HEK293 (cell line): Measurements from ENCODE around the gene POLDIP2.
A peak's percentile ranks its signal among the peaks of the same experiment; 100 is the strongest.

Experiments
- CTCF ChIA-PET: fragments of 350-600 bp; formaldehyde crosslinking; extraction: SDS; loops from one replicate; lab custom pipeline; 2021; ENCODE audit warnings: antibody characterized with exemption; lab: Yijun Ruan, JAX
- POLR2A ChIA-PET: fragments of 300-600 bp; formaldehyde crosslinking; extraction: SDS; loops from one replicate; lab custom pipeline; 2020; ENCODE audit warnings: antibody characterized with exemption, inconsistent platforms; lab: Yijun Ruan, JAX
- H3K27ac ChIP-seq: fragments of 200-500 bp; sonication (Bioruptor generic); 2 replicates; pipeline ENCODE4 v1.5.1; 2014; ENCODE audit warnings: low read depth, low read length, control low read depth, inconsistent platforms; ENCODE audit errors: extremely low read depth
- H3K36me3 ChIP-seq, 2 experiments: fragments of 200-500 bp in 1 of 2; sonication (Bioruptor generic) in 1 of 2; 1 replicate in 1 of 2; 2 replicates in 1 of 2; pipeline ENCODE4 v1.5.1; 2014 to 2017; ENCODE audit warnings: inconsistent platforms in 2 of 2, low read length in 2 of 2; ENCODE audit not compliant: control insufficient read depth in 2 of 2, insufficient read depth in 1 of 2
- H3K4me1 ChIP-seq: fragments of 200-500 bp; sonication (Bioruptor generic); 2 replicates; pipeline ENCODE4 v1.5.1; 2014; ENCODE audit warnings: mild to moderate bottlenecking, low read length, inconsistent platforms; ENCODE audit not compliant: control insufficient read depth, insufficient read depth
- H3K4me3 ChIP-seq: 2 replicates; pipeline ENCODE4 v1.5.1; 2011; ENCODE audit warnings: low read depth, mild to moderate bottlenecking, control low read depth, low read length, moderate library complexity
- H3K9me3 ChIP-seq: fragments of 200-500 bp; sonication (Bioruptor generic); 2 replicates; pipeline ENCODE4 v1.5.1; 2014; ENCODE audit warnings: low read depth, low read length, inconsistent platforms; ENCODE audit not compliant: control insufficient read depth, insufficient read depth
- EGR2 ChIP-seq: fragments of 450-650 bp; formaldehyde crosslinking; IDR thresholded peaks from 2 replicates; pipeline ENCODE4 v1.5.1; 2016; ENCODE audit warnings: low read depth, missing biosample characterization, missing genetic modification characterization
- ZBTB11 ChIP-seq: fragments of 450-650 bp; formaldehyde crosslinking; conservative IDR thresholded peaks from 2 replicates; pipeline ENCODE4 v1.5.1; 2016; ENCODE audit warnings: low read depth, missing biosample characterization, missing genetic modification characterization
- ZBTB17 ChIP-seq: fragments of 450-650 bp; formaldehyde crosslinking; IDR thresholded peaks from 2 replicates; pipeline ENCODE4 v1.5.1; 2016; ENCODE audit warnings: missing biosample characterization, missing genetic modification characterization
- ZFP37 ChIP-seq: fragments of 450-650 bp; formaldehyde crosslinking; IDR thresholded peaks from 2 replicates; pipeline ENCODE4 v1.5.1; 2016; ENCODE audit warnings: missing biosample characterization, missing genetic modification characterization
- ZNF239 ChIP-seq: fragments of 450-650 bp; formaldehyde crosslinking; IDR thresholded peaks from 2 replicates; pipeline ENCODE4 v1.5.1; 2016; ENCODE audit warnings: missing biosample characterization, missing genetic modification characterization
- ZNF341 ChIP-seq: fragments of 450-650 bp; formaldehyde crosslinking; IDR thresholded peaks from 2 replicates; pipeline ENCODE4; 2016; ENCODE audit warnings: low read depth, missing biosample characterization, missing genetic modification characterization
- ZNF362 ChIP-seq: fragments of 450-650 bp; formaldehyde crosslinking; IDR thresholded peaks from 2 replicates; pipeline ENCODE4 v1.5.1; 2016; ENCODE audit warnings: missing biosample characterization, missing genetic modification characterization
- ZNF48 ChIP-seq: fragments of 450-650 bp; formaldehyde crosslinking; IDR thresholded peaks from 2 replicates; pipeline ENCODE4 v1.5.1; 2016; ENCODE audit warnings: missing biosample characterization, missing genetic modification characterization
- ZNF529 ChIP-seq: fragments of 450-650 bp; formaldehyde crosslinking; IDR thresholded peaks from 2 replicates; pipeline ENCODE4 v1.5.1; 2017; ENCODE audit warnings: missing genetic modification characterization, missing biosample characterization; ENCODE audit not compliant: insufficient replicate concordance
- ZNF610 ChIP-seq: fragments of 450-650 bp; formaldehyde crosslinking; IDR thresholded peaks from 2 replicates; pipeline ENCODE4 v1.5.1; 2016; ENCODE audit warnings: missing biosample characterization, missing genetic modification characterization, borderline replicate concordance
- ZNF626 ChIP-seq: fragments of 450-650 bp; sonication (Bioruptor Pico); formaldehyde crosslinking; IDR thresholded peaks from 2 replicates; pipeline ENCODE4 v1.5.1; 2018; ENCODE audit warnings: missing biosample characterization, missing genetic modification characterization, inconsistent platforms
- ZSCAN4 ChIP-seq: fragments of 450-650 bp; formaldehyde crosslinking; IDR thresholded peaks from 2 replicates; pipeline ENCODE4 v1.5.1; 2017; ENCODE audit warnings: missing biosample characterization, missing genetic modification characterization
- ZXDB ChIP-seq: fragments of 450-650 bp; formaldehyde crosslinking; IDR thresholded peaks from 2 replicates; pipeline ENCODE4 v1.5.1; 2016; ENCODE audit warnings: missing biosample characterization, missing genetic modification characterization
- TF ChIP-seq, protein P1 (sequence below): fragments of 450-650 bp; formaldehyde crosslinking; IDR thresholded peaks from 2 replicates; pipeline ENCODE4 v1.5.1; 2017; ENCODE audit warnings: missing biosample characterization, missing genetic modification characterization
- TF ChIP-seq, protein P2 (sequence below): fragments of 450-650 bp; formaldehyde crosslinking; IDR thresholded peaks from 2 replicates; pipeline ENCODE4 v1.5.1; 2016; ENCODE audit warnings: missing biosample characterization, missing genetic modification characterization

Gene POLDIP2

DNA sequence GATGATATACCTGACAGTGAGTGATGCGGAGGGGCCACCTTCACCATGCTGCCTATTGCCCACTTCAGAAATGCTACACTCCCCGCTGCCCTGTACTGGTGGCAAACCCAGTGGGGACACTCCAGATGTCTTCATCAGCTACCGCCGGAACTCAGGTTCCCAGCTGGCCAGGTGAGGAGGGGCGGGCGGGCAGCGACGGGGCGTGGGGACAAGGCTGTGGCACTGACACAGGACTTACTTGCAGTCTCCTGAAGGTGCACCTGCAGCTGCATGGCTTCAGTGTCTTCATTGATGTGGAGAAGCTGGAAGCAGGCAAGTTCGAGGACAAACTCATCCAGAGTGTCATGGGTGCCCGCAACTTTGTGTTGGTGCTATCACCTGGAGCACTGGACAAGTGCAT lies 30.8 kb upstream of the POLDIP2 start:
- Histone ChIP-seq H3K9me3 (no peaks in the 10 kb centered on the region), H3K36me3 (peaks cover 55 to 68% of the 10 kb centered on the region in 2 experiments), H3K27ac (no peak overlapping the region), H3K4me3 (no peak overlapping the region), H3K4me1 (no peaks in the 10 kb centered on the region)
- CTCF ChIA-PET: interaction anchor here (0.7 kb wide), 1 partner anchor 736 kb away, joined by 3 read pairs; no protein-coding TSS in a partner anchor
- no peak for TF ChIP-seq ZNF626 (tag by site-specific recombination)
- no peak for TF ChIP-seq ZSCAN4
- no peak for TF ChIP-seq ZNF610
- TF ChIP-seq, protein P1, sequence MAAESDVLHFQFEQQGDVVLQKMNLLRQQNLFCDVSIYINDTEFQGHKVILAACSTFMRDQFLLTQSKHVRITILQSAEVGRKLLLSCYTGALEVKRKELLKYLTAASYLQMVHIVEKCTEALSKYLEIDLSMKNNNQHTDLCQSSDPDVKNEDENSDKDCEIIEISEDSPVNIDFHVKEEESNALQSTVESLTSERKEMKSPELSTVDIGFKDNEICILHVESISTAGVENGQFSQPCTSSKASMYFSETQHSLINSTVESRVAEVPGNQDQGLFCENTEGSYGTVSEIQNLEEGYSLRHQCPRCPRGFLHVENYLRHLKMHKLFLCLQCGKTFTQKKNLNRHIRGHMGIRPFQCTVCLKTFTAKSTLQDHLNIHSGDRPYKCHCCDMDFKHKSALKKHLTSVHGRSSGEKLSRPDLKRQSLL (tag by site-specific recombination): no peak
- TF ChIP-seq ZXDB: no peak
- POLR2A ChIA-PET: interaction anchor here (0.7 kb wide), 1 partner anchor 20 kb away, joined by 5 read pairs; no protein-coding TSS in a partner anchor

DNA sequence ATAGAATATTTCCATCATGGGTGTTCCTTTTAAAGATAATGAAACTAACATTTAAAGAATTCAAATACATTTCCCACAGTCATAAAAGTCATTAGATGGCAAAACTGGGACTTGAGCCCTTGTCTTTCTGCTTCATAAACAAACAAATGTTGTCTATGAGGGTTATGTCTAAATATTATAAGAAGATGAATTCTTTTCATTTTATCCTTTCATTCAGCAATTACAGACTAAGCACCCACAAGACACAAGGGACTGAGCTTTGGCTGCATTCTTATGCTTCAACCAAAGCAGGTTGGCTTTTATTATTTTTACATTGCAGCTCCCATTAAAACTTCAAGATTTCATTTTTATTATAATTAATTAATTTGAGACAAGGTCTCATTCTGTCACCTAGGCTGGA lies 29.1 kb upstream of the POLDIP2 start:
- TF ChIP-seq ZFP37 (tag by site-specific recombination) (no peak), ZNF48 (tag by site-specific recombination) (no peak), ZNF362 (tag by site-specific recombination) (no peak)
- H3K36me3 ChIP-seq: peaks cover 40 to 67% of the 10 kb centered on the region in 2 experiments
- ChIA-PET POLR2A (interaction anchor here (1.3 kb wide), 1 partner anchor 29 kb away, joined by 3 read pairs; the partner anchor contains the start of gene POLDIP2), CTCF (interaction anchor here (2.2 kb wide), 1 partner anchor 31 kb away, joined by 11 read pairs; no protein-coding TSS in a partner anchor)
- H3K4me3 ChIP-seq: no peak overlapping the region
- no peaks in the 10 kb centered on the region for H3K4me1 ChIP-seq
- H3K27ac ChIP-seq: no peak overlapping the region
- no peaks in the 10 kb centered on the region for H3K9me3 ChIP-seq

DNA sequence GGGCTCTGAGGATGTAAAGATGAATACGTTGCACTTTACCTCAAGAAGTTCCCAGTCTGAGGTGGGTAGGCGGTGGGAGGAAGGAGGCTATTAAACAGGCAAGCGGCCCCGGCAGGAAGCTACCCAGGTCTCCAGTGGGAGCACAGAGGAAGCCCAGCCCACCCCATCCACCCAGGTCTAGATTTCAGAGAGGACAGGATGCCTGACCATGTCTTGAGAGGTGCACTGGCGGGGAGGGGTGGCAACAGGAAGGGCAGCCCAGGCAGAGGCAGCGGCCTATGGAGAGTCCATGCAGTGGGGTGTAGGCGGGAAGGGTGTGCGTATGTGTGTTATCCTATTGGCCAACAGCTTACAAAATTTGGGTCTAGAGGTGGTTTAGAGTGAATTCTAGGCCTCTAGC lies 28.1 kb upstream of the POLDIP2 start:
- no peak overlapping the region for H3K27ac ChIP-seq
- no peaks in the 10 kb centered on the region for H3K9me3 ChIP-seq
- H3K4me1 ChIP-seq: no peaks in the 10 kb centered on the region
- POLR2A ChIA-PET: no interaction called here
- TF ChIP-seq ZNF341 (tag by site-specific recombination): 0 out of 2 replicates have a peak, but pooled peaks have one; percentile 17
- TF ChIP-seq ZBTB17: no peak
- no peak for TF ChIP-seq ZFP37 (tag by site-specific recombination)
- TF ChIP-seq EGR2 (tag by site-specific recombination): 0 out of 2 replicates have a peak, but pooled peaks have one; percentile 8
- TF ChIP-seq ZNF529 (tag by site-specific recombination): no peak
- H3K4me3 ChIP-seq: no peak overlapping the region
- H3K36me3 ChIP-seq: peaks cover 35 to 61% of the 10 kb centered on the region in 2 experiments
- CTCF ChIA-PET: interaction anchor here (0.6 to 2.2 kb wide), 2 partner anchors 32 to 35 kb away, joined by 3 to 11 read pairs; no protein-coding TSS in a partner anchor

GRCh38 chr17:28385037-28385400 lies 27.7 kb upstream of the POLDIP2 start:
- TF ChIP-seq ZBTB11 (tag by site-specific recombination): no peak
- TF ChIP-seq ZNF239 (tag by site-specific recombination): no peak
- TF ChIP-seq, protein P2, sequence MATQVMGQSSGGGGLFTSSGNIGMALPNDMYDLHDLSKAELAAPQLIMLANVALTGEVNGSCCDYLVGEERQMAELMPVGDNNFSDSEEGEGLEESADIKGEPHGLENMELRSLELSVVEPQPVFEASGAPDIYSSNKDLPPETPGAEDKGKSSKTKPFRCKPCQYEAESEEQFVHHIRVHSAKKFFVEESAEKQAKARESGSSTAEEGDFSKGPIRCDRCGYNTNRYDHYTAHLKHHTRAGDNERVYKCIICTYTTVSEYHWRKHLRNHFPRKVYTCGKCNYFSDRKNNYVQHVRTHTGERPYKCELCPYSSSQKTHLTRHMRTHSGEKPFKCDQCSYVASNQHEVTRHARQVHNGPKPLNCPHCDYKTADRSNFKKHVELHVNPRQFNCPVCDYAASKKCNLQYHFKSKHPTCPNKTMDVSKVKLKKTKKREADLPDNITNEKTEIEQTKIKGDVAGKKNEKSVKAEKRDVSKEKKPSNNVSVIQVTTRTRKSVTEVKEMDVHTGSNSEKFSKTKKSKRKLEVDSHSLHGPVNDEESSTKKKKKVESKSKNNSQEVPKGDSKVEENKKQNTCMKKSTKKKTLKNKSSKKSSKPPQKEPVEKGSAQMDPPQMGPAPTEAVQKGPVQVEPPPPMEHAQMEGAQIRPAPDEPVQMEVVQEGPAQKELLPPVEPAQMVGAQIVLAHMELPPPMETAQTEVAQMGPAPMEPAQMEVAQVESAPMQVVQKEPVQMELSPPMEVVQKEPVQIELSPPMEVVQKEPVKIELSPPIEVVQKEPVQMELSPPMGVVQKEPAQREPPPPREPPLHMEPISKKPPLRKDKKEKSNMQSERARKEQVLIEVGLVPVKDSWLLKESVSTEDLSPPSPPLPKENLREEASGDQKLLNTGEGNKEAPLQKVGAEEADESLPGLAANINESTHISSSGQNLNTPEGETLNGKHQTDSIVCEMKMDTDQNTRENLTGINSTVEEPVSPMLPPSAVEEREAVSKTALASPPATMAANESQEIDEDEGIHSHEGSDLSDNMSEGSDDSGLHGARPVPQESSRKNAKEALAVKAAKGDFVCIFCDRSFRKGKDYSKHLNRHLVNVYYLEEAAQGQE (tag by site-specific recombination): no peak
- H3K9me3 ChIP-seq: no peaks in the 10 kb centered on the region
- H3K27ac ChIP-seq: no peak overlapping the region
- ChIA-PET CTCF (interaction anchor here (0.6 kb wide), 1 partner anchor 45 kb away, joined by 5 read pairs; no protein-coding TSS in a partner anchor), POLR2A (no interaction called here)
- H3K4me3 ChIP-seq: no peak overlapping the region
- peaks cover under 1% of the 10 kb centered on the region; the same call in 1 of the 2 replicates for H3K4me1 ChIP-seq
- peaks cover 31 to 58% of the 10 kb centered on the region in 2 experiments for H3K36me3 ChIP-seq
